Right lobe of liver (tissue), 6 donors: Measurements from ENCODE around the gene GABRB2. TPM values are rescaled to one million over a fixed set of nuclear protein-coding genes. Genes with fewer than 3 reads are reported as not detected.

Source experiments
- ATAC-seq, 4 donors: fragments of 200-7000 bp; cut with Tn5 transposase; one replicate each; pipeline ENCODE4 v1.9.1; 2020; ENCODE audit warnings: mild to moderate bottlenecking in 4 of 4, moderate library complexity in 4 of 4
- DNase-seq, 3 donors: peaks; one replicate each; pipeline ENCODE4 v3.0.0-alpha.2; 2020
- H3K27ac ChIP-seq, 3 donors: fragments of 200-600 bp; one replicate each; pipeline ENCODE4 v1.8.0; 2022
- H3K27me3 ChIP-seq, 2 donors: fragments of 200-600 bp; one replicate each; pipeline ENCODE4 v1.8.0; 2022
- H3K36me3 ChIP-seq, 4 donors: fragments of 200-600 bp; sonication (generic) in 1 of 4; one replicate each; pipeline versions ENCODE4 v1.5.1 to v1.8.0; 2017 to 2022; ENCODE audit warnings: control low read depth in 1 of 4
- H3K4me1 ChIP-seq, 4 donors: fragments of 200-600 bp; sonication (generic) in 1 of 4; one replicate each; pipeline versions ENCODE4 v1.5.1 to v1.8.0; 2017 to 2022; ENCODE audit warnings: control low read depth in 1 of 4
- H3K4me3 ChIP-seq, 3 donors: fragments of 200-600 bp; one replicate each; pipeline ENCODE4 v1.8.0; 2022
- H3K9me3 ChIP-seq, 4 donors: fragments of 200-600 bp; sonication (generic) in 1 of 4; one replicate each; pipeline versions ENCODE4 v1.5.1 to v1.8.0; 2017 to 2022; ENCODE audit warnings: control low read depth in 1 of 4
- CTCF ChIP-seq, 4 donors: fragments of 200-600 bp in 3 of 4; fragments of 450-650 bp in 1 of 4; IDR thresholded peaks; one replicate each; pipeline versions ENCODE4 v1.5.1 to v1.8.0; 2016 to 2022; ENCODE audit warnings: antibody characterized with exemption in 4 of 4, mild to moderate bottlenecking in 2 of 4
- POLR2A ChIP-seq: fragments of 450-650 bp; IDR thresholded peaks from one replicate; pipeline ENCODE4 v1.6.1; 2017; ENCODE audit warnings: antibody characterized with exemption, mild to moderate bottlenecking
- WGBS: methylation state at CpG from one replicate; pipeline ENCODE4 v1.1.6; 2018; ENCODE audit warnings: low coverage, low lambda C conversion rate; ENCODE audit not compliant: insufficient coverage; ENCODE audit errors: missing lambda C conversion rate; 5-methylcytosine and 5-hydroxymethylcytosine counted together
- intact Hi-C, 2 donors: fragments of 100-400 bp; cut with DNase I; formaldehyde crosslinking; loops; one replicate each; pipeline versions ENCODE4 v1.11.2 to v1.14.1; 2022
- total RNA-seq, 6 experiments: library from RNA; depleted of rRNA in 2 of 6; stranded (reverse); fragments of >200 nt in 2 of 6; fragmentation: NEBNext Ultra II Directional in 3 of 6; extraction: Animal tissue kit (Norgen Biotek cat#: 25700) in 3 of 6; gene quantifications; one replicate each; pipeline versions ENCODE4 v1.1.0 to v1.2.4, GENCODE V29; 2016 to 2023
- donor health status: DM: no; HTN: yes; CAD: no.
- donor health status: DM: no; HTN: no; CAD: no.
- donor health status: DM: no; HTN: no; CAD: no.
- donor health status: DM: no; HTN: yes; CAD: no.
- donor health status: DM: no; HTN: yes; CAD: no.

The GABRB2 gene
- total RNA-seq, 6 experiments from 2014 or later: not detected

GRCh38 chr5:161544350-161544765 is 2.2 kb downstream of the GABRB2 start:
- H3K4me1 ChIP-seq: peaks cover 0 to 20% (median 0%) of the 10 kb centered on the region in 4 donors
- 4% methylated on average over 7 of the region's 7 CpGs for WGBS
- peak; percentile 73 to 80 (median 78) for ATAC-seq
- peaks cover 0 to 26% of the 10 kb centered on the region in 2 donors for H3K27me3 ChIP-seq
- H3K27ac ChIP-seq: no peak overlapping the region
- H3K36me3 ChIP-seq: no peaks in the 10 kb centered on the region
- H3K4me3 ChIP-seq: no peak overlapping the region
- intact Hi-C loops: no loop called here
- no peak for DNase-seq
- peak; percentile 50 to 77 (median 73) for TF ChIP-seq CTCF (IDR thresholded peaks at IDR 0.05)
- no peak for TF ChIP-seq POLR2A
- no peaks in the 10 kb centered on the region for H3K9me3 ChIP-seq

GRCh38 chr5:161539016-161539415 is 7.5 kb downstream of the GABRB2 start:
- Histone ChIP-seq H3K36me3 (no peaks in the 10 kb centered on the region), H3K27me3 (no peaks in the 10 kb centered on the region), H3K9me3 (no peaks in the 10 kb centered on the region), H3K4me1 (no peaks in the 10 kb centered on the region), H3K4me3 (no peak overlapping the region), H3K27ac (no peak overlapping the region)
- no peak for DNase-seq
- TF ChIP-seq POLR2A (no peak), CTCF (IDR thresholded peaks at IDR 0.05) (no peak)
- intact Hi-C loops: no loop called here
- no peak for ATAC-seq
- whole genome bisulfite sequencing: 50% methylated on average over 1 of the region's 1 CpG

- WGBS: 58% methylated on average over 2 of the region's 2 CpGs
- intact Hi-C loops: no loop called here
- Histone ChIP-seq H3K4me3 (no peak overlapping the region), H3K36me3 (no peaks in the 10 kb centered on the region), H3K27me3 (no peaks in the 10 kb centered on the region), H3K9me3 (no peaks in the 10 kb centered on the region), H3K4me1 (no peaks in the 10 kb centered on the region), H3K27ac (no peak overlapping the region)
- TF ChIP-seq POLR2A (no peak), CTCF (IDR thresholded peaks at IDR 0.05) (no peak)
- no peak for DNase-seq
- no peak for ATAC-seq
Measured at GRCh38 chr5:161535762-161536161, 10.8 kb downstream of the GABRB2 start.

- WGBS: 35% methylated on average over 2 of the region's 2 CpGs
- DNase-seq (no peak), ATAC-seq (no peak)
- H3K27me3 ChIP-seq: no peaks in the 10 kb centered on the region
- no peak overlapping the region for H3K4me3 ChIP-seq
- H3K9me3 ChIP-seq: no peaks in the 10 kb centered on the region
- TF ChIP-seq POLR2A (no peak), CTCF (IDR thresholded peaks at IDR 0.05) (no peak)
- H3K36me3 ChIP-seq: no peaks in the 10 kb centered on the region
- no peaks in the 10 kb centered on the region for H3K4me1 ChIP-seq
- no peak overlapping the region for H3K27ac ChIP-seq
- intact Hi-C loops: no loop called here
Measured at GRCh38 chr5:161530700-161531099, 15.8 kb downstream of the GABRB2 start.

GRCh38 chr5:161513942-161514341 is 32.6 kb downstream of the GABRB2 start:
- TF ChIP-seq POLR2A (no peak), CTCF (IDR thresholded peaks at IDR 0.05) (no peak)
- WGBS: 56% methylated on average over 1 of the region's 1 CpG

More at GRCh38 chr5:161513942-161514341, 32.6 kb downstream of the GABRB2 start:
- Histone ChIP-seq H3K4me1 (no peaks in the 10 kb centered on the region), H3K4me3 (no peak overlapping the region), H3K9me3 (no peaks in the 10 kb centered on the region), H3K36me3 (no peaks in the 10 kb centered on the region), H3K27me3 (no peaks in the 10 kb centered on the region), H3K27ac (no peak overlapping the region)
- no peak for ATAC-seq
- intact Hi-C loops: no loop called here
- DNase-seq: no peak
